CD14-positive monocyte (primary cell): Measurements from ENCODE around the gene CRYZ. TPM values are rescaled to one million over a fixed set of nuclear protein-coding genes. Genes with fewer than 3 reads are reported as not detected.

Experiments
- DNase-seq, 3 donors: peaks; one replicate each; pipeline ENCODE4 v3.0.0-alpha.2; 2011 to 2022
- H2AFZ ChIP-seq: 2 replicates; pipeline ENCODE4 v1.6.0; 2012; ENCODE audit warnings: mild to moderate bottlenecking, low read depth, low read length, inconsistent platforms; ENCODE audit not compliant: insufficient read depth, poor library complexity, severe bottlenecking
- H3K27ac ChIP-seq, 2 donors: 1 replicate in 1 of 2; 2 replicates in 1 of 2; pipeline ENCODE4 v1.5.1; 2012 to 2013; ENCODE audit warnings: low read length in 2 of 2, control low read depth in 1 of 2, inconsistent platforms in 1 of 2, low read depth in 1 of 2, mild to moderate bottlenecking in 1 of 2
- H3K27me3 ChIP-seq, 2 donors: one replicate each; pipeline versions ENCODE4 v1.6.0 to v1.6.1; 2011 to 2013; ENCODE audit warnings: low read length in 2 of 2; ENCODE audit not compliant: control insufficient read depth in 2 of 2, insufficient read depth in 2 of 2
- H3K36me3 ChIP-seq, 2 donors: replicated peaks in 1 of 2; 1 replicate in 1 of 2; 2 replicates in 1 of 2; pipeline versions ENCODE4 v1.5.1 to v1.6.1; 2012 to 2013; ENCODE audit warnings: low read length in 2 of 2, control low read depth in 1 of 2, inconsistent platforms in 1 of 2, mild to moderate bottlenecking in 1 of 2; ENCODE audit not compliant: insufficient read depth in 2 of 2, control insufficient read depth in 1 of 2
- H3K4me1 ChIP-seq, 2 donors: 1 replicate in 1 of 2; 2 replicates in 1 of 2; pipeline versions ENCODE4 v1.5.1 to v1.6.1; 2012 to 2013; ENCODE audit warnings: low read length in 2 of 2, control low read depth in 1 of 2, inconsistent platforms in 1 of 2, mild to moderate bottlenecking in 1 of 2, moderate library complexity in 1 of 2; ENCODE audit not compliant: insufficient read depth in 2 of 2, control insufficient read depth in 1 of 2
- H3K4me2 ChIP-seq: replicated peaks from 2 replicates; pipeline ENCODE3; 2012; ENCODE audit warnings: low read length, moderate library complexity, mild to moderate bottlenecking; ENCODE audit not compliant: poor library complexity, severe bottlenecking; ENCODE audit errors: extremely low read depth
- H3K4me3 ChIP-seq, 3 experiments: fragments of 200-600 bp in 1 of 3; sonication (generic) in 1 of 3; replicated peaks in 1 of 3; 1 replicate in 2 of 3; 2 replicates in 1 of 3; pipeline ENCODE4 v1.5.1; 2011 to 2013; ENCODE audit warnings: low read length in 3 of 3, mild to moderate bottlenecking in 3 of 3, control low read depth in 2 of 3, low read depth in 2 of 3, inconsistent platforms in 1 of 3, moderate library complexity in 1 of 3
- H3K79me2 ChIP-seq: 2 replicates; pipeline ENCODE4 v1.6.0; 2012; ENCODE audit warnings: mild to moderate bottlenecking, control low read depth, inconsistent platforms, low read length, moderate library complexity; ENCODE audit not compliant: insufficient read depth
- H3K9ac ChIP-seq: 2 replicates; pipeline ENCODE4 v1.6.0; 2017; ENCODE audit warnings: low read length, mild to moderate bottlenecking; ENCODE audit not compliant: insufficient read depth, poor library complexity, severe bottlenecking
- H3K9me3 ChIP-seq, 2 donors: replicated peaks in 1 of 2; 1 replicate in 1 of 2; 2 replicates in 1 of 2; pipeline versions ENCODE4 v1.5.1 to v1.6.1; 2012 to 2013; ENCODE audit warnings: low read length in 2 of 2, control low read depth in 1 of 2; ENCODE audit not compliant: control insufficient read depth in 1 of 2, insufficient read depth in 1 of 2
- H4K20me1 ChIP-seq: 2 replicates; pipeline ENCODE4 v1.6.0; 2012; ENCODE audit warnings: mild to moderate bottlenecking, low read length, control low read depth, moderate library complexity; ENCODE audit not compliant: insufficient read depth
- H3K27ac Mint-ChIP-seq, 7 donors: one replicate each; pipeline ENCODE4 v1.8.0; 2020; ENCODE audit warnings: mild to moderate bottlenecking in 7 of 7, mixed read lengths in 7 of 7, moderate library complexity in 6 of 7, inconsistent platforms in 2 of 7
- H3K27me3 Mint-ChIP-seq, 3 donors: one replicate each; pipeline ENCODE4 v1.8.0; 2021 to 2022; ENCODE audit warnings: low read depth in 3 of 3, mild to moderate bottlenecking in 3 of 3, mixed read lengths in 3 of 3, moderate library complexity in 3 of 3, inconsistent platforms in 1 of 3
- H3K36me3 Mint-ChIP-seq, 2 donors: one replicate each; pipeline ENCODE4 v1.8.0; 2020; ENCODE audit warnings: mixed read lengths in 2 of 2, inconsistent platforms in 1 of 2, mild to moderate bottlenecking in 1 of 2
- H3K4me1 Mint-ChIP-seq: one replicate; pipeline ENCODE4 v1.8.0; 2020; ENCODE audit warnings: mild to moderate bottlenecking, mixed read lengths
- H3K4me3 Mint-ChIP-seq, 2 donors: one replicate each; pipeline ENCODE4 v1.8.0; 2020; ENCODE audit warnings: mild to moderate bottlenecking in 2 of 2, mixed read lengths in 2 of 2, moderate library complexity in 1 of 2
- H3K9me3 Mint-ChIP-seq, 7 donors: one replicate each; pipeline ENCODE4 v1.8.0; 2020 to 2022; ENCODE audit warnings: mixed read lengths in 7 of 7, mild to moderate bottlenecking in 6 of 7, moderate library complexity in 6 of 7, inconsistent platforms in 2 of 7
- WGBS: methylation state at CpG from one replicate; pipeline ENCODE4 v1.1.5; 2013; ENCODE audit warnings: missing lambda C conversion rate; ENCODE audit not compliant: insufficient coverage; 5-methylcytosine and 5-hydroxymethylcytosine counted together
- intact Hi-C, 2 donors: fragments of 100-400 bp; cut with micrococcal nuclease; formaldehyde crosslinking; loops; one replicate each; pipeline versions ENCODE4 v1.15.0 to v1.15.1; 2023
- polyA plus RNA-seq, 3 donors: library from polyadenylated mRNA; depleted of rRNA in 1 of 3; unstranded in 2 of 3; stranded (reverse) in 1 of 3; fragments of 300-500 nt in 2 of 3; fragments of >200 nt in 1 of 3; fragmentation: Illumina TruSeq in 2 of 3; gene quantifications; 1 replicate in 2 of 3; 2 replicates in 1 of 3; pipeline ENCODE4 v1.2.3, GENCODE V29; 2012 to 2021
- TF ChIP-seq, protein P1 (sequence below): fragments of 200-600 bp; IDR thresholded peaks from one replicate; pipeline ENCODE4 v1.8.0; 2022; ENCODE audit warnings: antibody characterized with exemption, mild to moderate bottlenecking

Gene CRYZ
- polyA plus RNA-seq, 3 donors: 1.6 to 16.4 (median 6.1) TPM

DNA sequence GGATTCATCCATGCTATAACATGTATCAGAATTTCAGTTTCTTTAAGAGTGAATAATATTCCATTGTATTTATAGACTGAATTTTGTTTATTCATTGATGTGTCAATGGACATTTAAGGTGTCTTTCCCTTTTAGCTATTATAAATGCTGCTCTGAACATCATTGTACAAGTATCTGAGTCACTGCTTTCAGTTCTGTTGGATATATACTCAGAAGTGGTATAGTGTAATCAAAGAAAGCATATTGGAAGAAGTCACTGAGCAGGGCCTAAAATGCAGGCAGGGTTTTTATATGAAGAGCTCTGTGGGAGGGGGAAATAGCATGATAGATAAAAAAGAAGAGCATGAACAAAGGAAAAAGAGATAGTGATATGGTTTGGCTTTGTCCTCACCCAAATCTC lies 22.6 kb upstream of the CRYZ start:
- Histone ChIP-seq H3K4me3 (no peak overlapping the region), H3K79me2 (no peaks in the 10 kb centered on the region), H2AFZ (no peak overlapping the region), H3K9me3 (peaks cover 0 to 6% of the 10 kb centered on the region in 2 donors), H3K27ac (no peak overlapping the region), H4K20me1 (no peaks in the 10 kb centered on the region), H3K36me3 (peaks cover 63 to 98% of the 10 kb centered on the region in 2 donors), H3K4me1 (no peaks in the 10 kb centered on the region), H3K27me3 (no peaks in the 10 kb centered on the region), H3K9ac (no peak overlapping the region), H3K4me2 (no peak overlapping the region)
- intact Hi-C loops: no loop called here
- Mint-ChIP-seq H3K27ac (no peak overlapping the region), H3K27me3 (no peaks in the 10 kb centered on the region), H3K36me3 (peaks cover 78 to 86% of the 10 kb centered on the region in 2 donors), H3K9me3 (peaks cover 2 to 12% (median 6%) of the 10 kb centered on the region in 7 donors), H3K4me1 (no peaks in the 10 kb centered on the region), H3K4me3 (no peak overlapping the region)
- TF ChIP-seq, protein P1, sequence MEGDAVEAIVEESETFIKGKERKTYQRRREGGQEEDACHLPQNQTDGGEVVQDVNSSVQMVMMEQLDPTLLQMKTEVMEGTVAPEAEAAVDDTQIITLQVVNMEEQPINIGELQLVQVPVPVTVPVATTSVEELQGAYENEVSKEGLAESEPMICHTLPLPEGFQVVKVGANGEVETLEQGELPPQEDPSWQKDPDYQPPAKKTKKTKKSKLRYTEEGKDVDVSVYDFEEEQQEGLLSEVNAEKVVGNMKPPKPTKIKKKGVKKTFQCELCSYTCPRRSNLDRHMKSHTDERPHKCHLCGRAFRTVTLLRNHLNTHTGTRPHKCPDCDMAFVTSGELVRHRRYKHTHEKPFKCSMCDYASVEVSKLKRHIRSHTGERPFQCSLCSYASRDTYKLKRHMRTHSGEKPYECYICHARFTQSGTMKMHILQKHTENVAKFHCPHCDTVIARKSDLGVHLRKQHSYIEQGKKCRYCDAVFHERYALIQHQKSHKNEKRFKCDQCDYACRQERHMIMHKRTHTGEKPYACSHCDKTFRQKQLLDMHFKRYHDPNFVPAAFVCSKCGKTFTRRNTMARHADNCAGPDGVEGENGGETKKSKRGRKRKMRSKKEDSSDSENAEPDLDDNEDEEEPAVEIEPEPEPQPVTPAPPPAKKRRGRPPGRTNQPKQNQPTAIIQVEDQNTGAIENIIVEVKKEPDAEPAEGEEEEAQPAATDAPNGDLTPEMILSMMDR: no peak
- DNase-seq: no peak

DNA sequence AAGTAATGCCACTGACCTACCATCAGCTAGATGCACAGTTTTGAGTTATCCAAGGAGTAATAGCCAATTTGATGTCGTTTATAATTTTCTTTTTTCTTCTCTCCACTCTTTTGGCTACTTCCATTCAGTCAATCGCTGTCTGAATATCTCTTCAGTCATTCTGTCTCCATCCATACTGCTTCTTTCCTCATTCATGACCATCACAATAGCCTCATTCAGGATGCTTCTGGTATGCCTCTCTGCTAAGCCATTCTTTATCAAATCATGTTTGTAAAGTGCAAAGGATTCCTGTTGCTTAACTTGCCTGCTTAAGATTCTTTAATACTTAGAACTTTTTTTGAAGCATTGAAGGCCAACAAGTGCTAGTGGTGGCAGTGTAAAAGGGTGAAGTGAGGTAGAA lies 20.3 kb upstream of the CRYZ start:
- Mint-ChIP-seq H3K4me1 (no peaks in the 10 kb centered on the region), H3K27me3 (no peaks in the 10 kb centered on the region), H3K4me3 (no peak overlapping the region), H3K9me3 (peaks cover 2 to 12% (median 6%) of the 10 kb centered on the region in 7 donors), H3K36me3 (peaks cover 82 to 91% of the 10 kb centered on the region in 2 donors), H3K27ac (no peak overlapping the region)
- intact Hi-C loops: no loop called here
- no peaks in the 10 kb centered on the region for H3K27me3 ChIP-seq
- H3K4me3 ChIP-seq: no peak overlapping the region
- no peaks in the 10 kb centered on the region for H3K4me1 ChIP-seq
- TF ChIP-seq, protein P1: no peak
- peaks cover 68 to 96% of the 10 kb centered on the region in 2 donors for H3K36me3 ChIP-seq
- no peak overlapping the region for H3K27ac ChIP-seq
- peaks cover 0 to 6% of the 10 kb centered on the region in 2 donors for H3K9me3 ChIP-seq
- WGBS: 100% methylated on average over 2 of the region's 2 CpGs
- H3K4me2 ChIP-seq: no peak overlapping the region
- H4K20me1 ChIP-seq: no peaks in the 10 kb centered on the region
- DNase-seq: no peak
- H2AFZ ChIP-seq: no peak overlapping the region
- no peaks in the 10 kb centered on the region for H3K79me2 ChIP-seq
- H3K9ac ChIP-seq: no peak overlapping the region
